Right ventricle myocardium superior (tissue), 1 donor: Measurements from ENCODE around the gene FAM20B. TPM values are rescaled to one million over a fixed set of nuclear protein-coding genes. Genes with fewer than 3 reads are reported as not detected.

Experiments
- ATAC-seq: fragments of 200-7000 bp; cut with Tn5 transposase; one replicate; pipeline ENCODE4 v1.9.1; 2020; ENCODE audit warnings: mild to moderate bottlenecking; ENCODE audit not compliant: poor library complexity
- DNase-seq: peaks from one replicate; pipeline ENCODE4 v3.0.0-alpha.2; 2020
- intact Hi-C: fragments of 100-400 bp; cut with DNase I; formaldehyde crosslinking; loops from one replicate; pipeline ENCODE4 v1.11.2; 2022
- total RNA-seq: library from RNA; stranded (reverse); fragmentation: NEBNext Ultra II Directional; extraction: Animal tissue kit (Norgen Biotek cat#: 25700); gene quantifications from one replicate; pipeline ENCODE4 v1.2.1, GENCODE V29; 2021
- donor health status: DM: no; HTN: yes; CAD: no; lungs with severe emphysema.

FAM20B gene
- total RNA-seq, 1 donor from 2014 or later = 50.2 TPM

- DNase-seq (no peak), ATAC-seq (no peak)
- intact Hi-C loops = no loop called here
Measured at GRCh38 chr1:179108644-179109043, 83.0 kb downstream of the FAM20B start.

- ATAC-seq = no peak
- DNase-seq = no peak
- intact Hi-C loops = no loop called here
Measured at GRCh38 chr1:179115181-179115580, 89.5 kb downstream of the FAM20B start.

GRCh38 chr1:179119513-179119912, 93.8 kb downstream of the FAM20B start:
- DNase-seq (no peak), ATAC-seq (no peak)
- intact Hi-C loops = no loop called here

GRCh38 chr1:179120736-179121135, 95.0 kb downstream of the FAM20B start:
- intact Hi-C loops = loop anchor here (10.0 kb wide), 1 partner anchor 74 kb away; no protein-coding TSS in a partner anchor
- no peak for DNase-seq

GRCh38 chr1:179121159-179121938, 95.7 kb downstream of the FAM20B start:
- intact Hi-C loops = loop anchor here (10.0 kb wide), 1 partner anchor 73 kb away; no protein-coding TSS in a partner anchor
- ATAC-seq (peak; percentile 29), DNase-seq (no peak)

More at GRCh38 chr1:179120736-179121135, 95.0 kb downstream of the FAM20B start:
- ATAC-seq = no peak

- DNase-seq = no peak
- no peak for ATAC-seq
- intact Hi-C loops = loop anchor here (10.0 kb wide), 1 partner anchor 70 kb away; no protein-coding TSS in a partner anchor
Measured at GRCh38 chr1:179124873-179125272, 99.2 kb downstream of the FAM20B start.

Other genes starting within 250 kb of the FAM20B start
- gene ANGPTL1, start 154.8 kb upstream of the FAM20B start, total RNA-seq = 7.5 TPM
- 10.1 TPM for gene TOR3A, start 56.2 kb downstream of the FAM20B start, total RNA-seq
- gene ABL2, start 203.8 kb downstream of the FAM20B start, total RNA-seq = 7.4 TPM